ENCODE data around the gene SWSAP1. TPM values are rescaled to one million over a fixed set of nuclear protein-coding genes. Genes with fewer than 3 reads are reported as not detected.

Gene SWSAP1
- total and polyA plus RNA-seq, 9 donors, result 1.3 to 1.9 (median 1.6) TPM

DNA sequence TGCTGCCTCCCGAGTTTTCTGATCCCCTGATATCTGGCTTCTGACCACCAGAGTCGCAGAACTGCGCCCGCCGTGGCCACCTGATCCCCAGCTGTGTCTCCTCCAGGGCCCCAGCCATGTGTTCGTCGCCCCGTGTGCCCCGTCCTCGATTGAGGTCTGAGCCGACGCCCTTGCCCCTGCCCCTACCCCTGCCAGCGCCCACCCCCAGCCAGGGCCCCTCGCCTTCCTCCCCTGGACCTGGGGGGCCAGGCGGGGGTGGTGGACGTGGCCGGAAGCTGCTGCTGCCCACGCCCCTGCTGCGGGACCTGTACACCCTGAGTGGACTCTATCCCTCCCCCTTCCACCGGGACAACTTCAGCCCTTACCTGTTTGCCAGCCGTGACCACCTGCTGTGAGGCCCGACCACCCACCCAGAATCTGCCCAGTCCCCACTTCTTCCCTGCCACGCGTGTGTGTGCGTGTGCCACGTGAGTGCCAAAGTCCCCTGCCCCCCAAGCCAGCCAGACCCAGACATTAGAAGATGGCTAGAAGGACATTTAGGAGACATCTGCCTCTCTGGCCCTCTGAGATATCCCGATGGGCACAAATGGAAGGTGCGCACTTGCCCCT is 10.1 kb upstream of the SWSAP1 start:
- whole genome bisulfite sequencing (ENCODE audit: insufficient coverage), result 79% methylated on average over 25 of the region's 28 CpGs
- no peak for DNase-seq
- Histone ChIP-seq H3K27me3 (ENCODE audit: control insufficient read depth, insufficient read depth, low read length) (peaks cover 12% of the 10 kb centered on the region), H3K4me3 (ENCODE audit: low read length) (no peak overlapping the region), H3K4me1 (ENCODE audit: control insufficient read depth, insufficient read depth, low read length) (peaks cover 6% of the 10 kb centered on the region), H3K27ac (ENCODE audit: low read length) (no peak overlapping the region), H3K36me3 (ENCODE audit: control insufficient read depth, insufficient read depth, low read length) (peaks cover 28% of the 10 kb centered on the region), H3K9me3 (replicated peaks; ENCODE audit: control insufficient read depth, low read depth, low read length) (no peaks in the 10 kb centered on the region)

DNA sequence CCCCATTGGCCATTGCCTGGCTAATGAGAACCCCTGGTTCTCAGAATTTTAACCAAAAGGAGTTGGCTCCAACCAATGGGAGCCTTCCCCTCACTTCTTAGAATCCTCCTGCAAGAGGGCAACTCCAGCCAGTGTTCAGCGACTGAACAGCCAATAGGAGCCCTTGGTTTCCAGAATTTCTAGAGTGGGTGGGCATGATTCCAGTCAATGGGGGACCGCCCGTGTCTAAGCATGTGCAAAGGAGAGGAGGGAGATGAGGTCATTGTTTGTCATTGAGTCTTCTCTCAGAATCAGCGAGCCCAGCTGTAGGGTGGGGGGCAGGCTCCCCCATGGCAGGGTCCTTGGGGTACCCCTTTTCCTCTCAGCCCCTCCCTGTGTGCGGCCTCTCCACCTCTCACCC is 9.5 kb upstream of the SWSAP1 start:
- Histone ChIP-seq H3K27ac (ENCODE audit: low read length) (no peak overlapping the region), H3K36me3 (ENCODE audit: control insufficient read depth, insufficient read depth, low read length) (peaks cover 26% of the 10 kb centered on the region), H3K4me3 (ENCODE audit: low read length) (no peak overlapping the region), H3K9me3 (replicated peaks; ENCODE audit: control insufficient read depth, low read depth, low read length) (no peaks in the 10 kb centered on the region), H3K27me3 (ENCODE audit: control insufficient read depth, insufficient read depth, low read length) (peaks cover 12% of the 10 kb centered on the region), H3K4me1 (ENCODE audit: control insufficient read depth, insufficient read depth, low read length) (peaks cover 6% of the 10 kb centered on the region)
- WGBS (ENCODE audit: insufficient coverage), result 30% methylated on average over 2 of the region's 5 CpGs
- no peak for DNase-seq

DNA sequence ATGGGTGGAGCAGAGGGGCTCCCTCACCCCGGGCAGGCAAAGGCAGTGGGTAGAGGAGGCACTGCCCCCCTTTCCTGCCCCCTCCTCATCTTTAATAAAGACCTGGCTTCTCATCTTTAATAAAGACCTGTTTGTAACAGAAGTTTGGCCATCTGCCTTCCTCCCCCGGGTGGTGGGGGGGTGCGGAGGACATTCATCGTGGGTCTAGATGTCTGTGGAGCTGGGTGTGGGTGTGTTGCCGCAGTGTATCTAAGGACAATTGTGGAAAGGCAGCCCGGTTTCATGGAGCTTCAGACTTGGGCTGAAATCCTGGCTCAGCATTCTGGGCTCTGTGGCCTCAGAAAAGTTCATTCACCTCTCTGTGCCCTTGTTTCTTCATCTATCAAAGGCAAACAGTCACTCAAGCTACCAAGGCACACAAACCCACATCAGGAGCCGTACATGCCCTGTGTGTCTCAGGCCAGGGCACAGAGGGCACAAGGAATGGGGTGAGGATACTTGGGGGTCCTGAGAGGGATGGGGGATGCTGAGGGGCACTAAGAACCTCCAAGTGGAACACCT is 8.8 kb upstream of the SWSAP1 start:
- no peak for DNase-seq
- Histone ChIP-seq H3K36me3 (ENCODE audit: control insufficient read depth, insufficient read depth, low read length) (peaks cover 26% of the 10 kb centered on the region), H3K9me3 (replicated peaks; ENCODE audit: control insufficient read depth, low read depth, low read length) (no peaks in the 10 kb centered on the region), H3K27me3 (ENCODE audit: control insufficient read depth, insufficient read depth, low read length) (peaks cover 12% of the 10 kb centered on the region), H3K4me1 (ENCODE audit: control insufficient read depth, insufficient read depth, low read length) (peaks cover 6% of the 10 kb centered on the region), H3K4me3 (ENCODE audit: low read length) (no peak overlapping the region), H3K27ac (ENCODE audit: low read length) (no peak overlapping the region)
- WGBS (ENCODE audit: insufficient coverage), result 30% methylated on average over 2 of the region's 7 CpGs

DNA sequence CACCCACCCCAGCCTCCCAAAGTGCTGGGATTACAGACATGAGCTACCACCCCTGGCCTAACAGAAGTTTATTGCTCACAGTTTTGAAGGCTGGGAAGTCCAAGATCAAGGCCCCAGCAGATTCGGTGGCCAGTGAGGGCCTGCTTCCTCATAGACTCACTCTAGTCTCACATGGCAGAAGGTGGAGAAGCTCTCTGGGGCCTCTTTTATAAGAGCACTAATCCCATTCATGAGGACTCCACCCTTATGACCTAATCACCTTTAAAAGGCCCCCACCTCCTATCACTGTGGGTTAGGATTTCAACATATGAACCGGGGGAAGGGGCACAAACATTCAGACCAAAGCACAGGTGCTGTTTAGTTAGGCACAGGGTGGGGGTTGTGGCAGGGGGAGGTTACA is 6.9 kb upstream of the SWSAP1 start:
- Histone ChIP-seq H3K9me3 (replicated peaks; ENCODE audit: control insufficient read depth, low read depth, low read length) (no peaks in the 10 kb centered on the region), H3K36me3 (ENCODE audit: control insufficient read depth, insufficient read depth, low read length) (peaks cover 16% of the 10 kb centered on the region), H3K27me3 (ENCODE audit: control insufficient read depth, insufficient read depth, low read length) (no peaks in the 10 kb centered on the region), H3K27ac (ENCODE audit: low read length) (no peak overlapping the region), H3K4me1 (ENCODE audit: control insufficient read depth, insufficient read depth, low read length) (no peaks in the 10 kb centered on the region), H3K4me3 (ENCODE audit: low read length) (no peak overlapping the region)
- WGBS (ENCODE audit: insufficient coverage), result no CpG with 5 or more reads among the region's 2 CpGs
- DNase-seq, result no peak

DNA sequence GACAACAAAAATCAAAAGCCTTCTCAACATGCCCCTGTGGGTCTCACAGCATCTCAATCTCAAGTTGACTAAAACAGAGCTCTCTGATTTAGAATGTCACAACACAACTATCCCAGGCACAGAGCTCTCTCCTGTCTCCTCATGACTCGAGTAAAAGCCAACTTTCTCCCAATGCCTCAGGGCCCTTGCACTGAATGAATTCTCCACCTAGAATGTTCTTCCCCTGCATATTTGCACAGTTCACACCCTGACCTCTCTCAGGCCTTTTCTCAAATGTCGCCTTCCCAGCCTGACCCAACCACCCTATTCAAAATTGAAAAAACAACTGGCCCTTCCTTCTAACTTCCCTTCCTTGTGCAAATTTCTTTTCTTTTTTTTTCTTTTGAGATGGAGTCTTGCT is 3.7 kb upstream of the SWSAP1 start:
- H3K36me3 ChIP-seq (ENCODE audit: control insufficient read depth, insufficient read depth, low read length), result peaks cover 5% of the 10 kb centered on the region
- 83% methylated on average over 2 of the region's 2 CpGs for WGBS (ENCODE audit: insufficient coverage)
- H3K4me3 ChIP-seq (ENCODE audit: low read length), result no peak overlapping the region
- peaks cover 13% of the 10 kb centered on the region for H3K4me1 ChIP-seq (ENCODE audit: control insufficient read depth, insufficient read depth, low read length)
- H3K27me3 ChIP-seq (ENCODE audit: control insufficient read depth, insufficient read depth, low read length), result no peaks in the 10 kb centered on the region
- no peak for DNase-seq
- H3K27ac ChIP-seq (ENCODE audit: low read length), result no peak overlapping the region
- no peaks in the 10 kb centered on the region for H3K9me3 ChIP-seq (replicated peaks; ENCODE audit: control insufficient read depth, low read depth, low read length)

DNA sequence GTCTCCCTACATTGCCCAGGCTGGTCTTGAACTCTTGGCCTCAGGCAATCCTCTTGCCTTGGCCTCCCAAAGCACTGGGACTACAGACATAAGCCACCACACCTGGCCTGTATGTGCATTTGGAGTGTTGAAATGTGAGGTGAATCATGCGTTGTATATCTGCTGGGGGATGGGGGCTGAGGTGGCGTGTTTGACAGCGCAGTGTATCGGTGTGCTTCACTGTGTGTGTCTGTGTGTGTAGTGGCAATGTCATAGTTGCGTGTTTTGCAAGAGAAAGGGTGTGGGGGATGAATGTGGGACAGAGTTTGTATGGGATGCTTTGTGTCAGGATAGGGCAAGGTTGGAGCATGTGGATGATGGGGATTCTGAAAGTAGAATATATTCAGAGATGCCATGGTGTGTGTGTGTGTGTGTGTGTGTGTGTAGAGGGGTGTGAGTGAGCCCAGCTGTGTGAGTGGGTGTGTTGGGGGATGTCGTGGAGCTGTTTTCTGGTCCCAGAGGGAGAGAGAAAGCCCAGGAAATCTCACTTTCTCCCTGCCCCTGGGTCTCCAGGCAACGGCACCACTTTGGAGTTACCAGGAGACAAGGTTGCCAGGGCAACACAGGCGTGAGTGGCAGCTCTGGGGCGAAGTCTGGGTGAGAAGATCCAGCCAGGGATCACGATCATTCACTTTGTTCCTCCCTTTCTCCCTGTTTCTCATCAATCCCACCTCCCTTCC is 1.1 kb upstream of the SWSAP1 start:
- Histone ChIP-seq H3K4me3 (ENCODE audit: low read length) (no peak overlapping the region), H3K27ac (ENCODE audit: low read length) (no peak overlapping the region), H3K27me3 (ENCODE audit: control insufficient read depth, insufficient read depth, low read length) (no peaks in the 10 kb centered on the region), H3K9me3 (replicated peaks; ENCODE audit: control insufficient read depth, low read depth, low read length) (no peaks in the 10 kb centered on the region), H3K36me3 (ENCODE audit: control insufficient read depth, insufficient read depth, low read length) (peaks cover 6% of the 10 kb centered on the region), H3K4me1 (ENCODE audit: control insufficient read depth, insufficient read depth, low read length) (peaks cover 18% of the 10 kb centered on the region)
- WGBS (ENCODE audit: insufficient coverage), result 45% methylated on average over 10 of the region's 10 CpGs
- no peak for DNase-seq

DNA sequence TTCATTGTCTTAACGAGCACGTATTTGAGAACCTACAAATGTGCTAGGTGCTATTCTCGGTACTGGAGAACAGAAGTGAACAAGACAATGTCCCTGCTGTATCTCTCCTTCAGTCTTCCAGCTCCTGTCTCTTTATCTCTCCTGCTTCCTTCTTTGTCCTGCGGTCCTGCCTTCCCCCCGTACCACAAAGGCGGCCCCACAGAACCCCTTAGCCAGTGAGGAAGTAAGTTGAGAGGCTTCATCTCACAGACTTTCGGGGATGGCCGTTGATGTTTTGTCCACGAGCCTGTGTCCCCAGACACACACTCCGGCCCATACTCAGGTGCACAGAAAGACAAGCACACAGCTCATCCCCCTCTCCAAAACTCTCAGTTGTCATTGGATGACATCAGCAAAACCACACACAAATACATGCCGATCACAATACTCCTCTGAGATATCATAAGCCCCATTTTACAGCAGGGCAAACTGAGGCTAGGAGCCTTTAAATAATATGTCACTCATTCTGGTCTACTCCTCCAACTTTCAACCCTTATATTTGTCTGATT is 507 bp upstream of the SWSAP1 start:
- WGBS (ENCODE audit: insufficient coverage), result 37% methylated on average over 5 of the region's 11 CpGs
- Histone ChIP-seq H3K36me3 (ENCODE audit: control insufficient read depth, insufficient read depth, low read length) (peaks cover 6% of the 10 kb centered on the region), H3K27ac (ENCODE audit: low read length) (peak overlapping the region; percentile 100), H3K9me3 (replicated peaks; ENCODE audit: control insufficient read depth, low read depth, low read length) (no peaks in the 10 kb centered on the region), H3K27me3 (ENCODE audit: control insufficient read depth, insufficient read depth, low read length) (no peaks in the 10 kb centered on the region), H3K4me3 (ENCODE audit: low read length) (peak overlapping the region; percentile 86), H3K4me1 (ENCODE audit: control insufficient read depth, insufficient read depth, low read length) (peaks cover 18% of the 10 kb centered on the region)
- no peak for DNase-seq

DNA sequence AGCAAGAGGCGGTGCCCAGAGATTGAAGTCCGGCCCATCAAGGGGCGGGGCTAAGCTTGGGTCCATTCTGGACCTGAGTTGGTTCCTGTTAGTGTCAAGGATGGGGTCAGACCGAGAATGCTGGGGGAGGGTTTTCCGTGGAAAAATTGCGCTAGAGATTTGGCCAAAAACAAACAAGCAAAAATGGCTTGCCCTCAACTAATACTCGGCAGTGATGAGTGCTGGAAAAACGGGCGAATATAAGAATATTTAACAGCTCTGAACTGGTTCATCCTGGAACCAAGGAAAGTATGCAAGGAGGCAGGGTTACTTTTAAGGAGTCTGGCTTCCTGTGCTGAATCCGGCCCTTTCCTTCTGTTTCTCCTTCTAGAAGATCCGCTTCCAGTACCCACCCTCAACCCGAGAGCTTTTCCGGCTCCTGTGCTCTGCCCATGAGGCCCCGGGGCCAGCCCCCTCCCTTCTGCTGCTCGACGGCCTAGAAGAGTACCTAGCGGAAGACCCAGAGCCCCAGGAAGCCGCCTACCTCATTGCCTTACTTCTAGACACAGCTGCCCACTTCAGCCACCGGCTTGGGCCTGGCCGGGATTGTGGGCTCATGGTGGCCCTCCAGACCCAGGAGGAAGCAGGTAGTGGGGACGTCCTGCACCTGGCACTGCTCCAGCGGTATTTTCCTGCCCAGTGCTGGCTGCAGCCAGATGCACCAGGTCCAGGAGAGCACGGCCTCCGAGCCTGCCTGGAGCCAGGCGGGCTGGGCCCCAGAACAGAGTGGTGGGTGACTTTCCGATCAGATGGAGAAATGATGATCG is 880 bp downstream of the SWSAP1 start:
- Histone ChIP-seq H3K4me3 (ENCODE audit: low read length) (peak overlapping the region; percentile 86), H3K27ac (ENCODE audit: low read length) (peak overlapping the region; percentile 94), H3K27me3 (ENCODE audit: control insufficient read depth, insufficient read depth, low read length) (no peaks in the 10 kb centered on the region), H3K36me3 (ENCODE audit: control insufficient read depth, insufficient read depth, low read length) (peaks cover 6% of the 10 kb centered on the region), H3K9me3 (replicated peaks; ENCODE audit: control insufficient read depth, low read depth, low read length) (no peaks in the 10 kb centered on the region), H3K4me1 (ENCODE audit: control insufficient read depth, insufficient read depth, low read length) (peaks cover 19% of the 10 kb centered on the region)
- no peak for DNase-seq
- 18% methylated on average over 20 of the region's 27 CpGs for WGBS (ENCODE audit: insufficient coverage)

DNA sequence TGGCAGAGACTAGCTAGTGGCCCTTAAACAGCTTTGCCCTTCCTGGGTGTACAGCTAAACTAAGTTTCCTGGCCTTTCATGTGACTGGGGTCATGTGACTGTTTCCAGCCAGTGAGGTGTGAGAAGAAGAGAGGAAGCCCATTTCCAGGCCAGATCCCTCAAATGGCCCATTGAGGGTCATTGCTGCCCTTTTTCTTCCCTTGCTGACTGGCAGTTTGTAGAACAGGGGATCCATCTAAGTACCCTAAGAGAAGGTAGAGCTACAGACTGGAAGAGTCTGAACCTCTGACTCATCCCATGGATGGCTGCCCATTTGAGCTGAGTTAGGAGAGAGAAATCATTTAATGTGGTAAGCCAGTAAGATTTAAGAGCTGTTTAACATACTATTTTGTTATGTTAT is 2.8 kb downstream of the SWSAP1 start:
- Histone ChIP-seq H3K4me1 (ENCODE audit: control insufficient read depth, insufficient read depth, low read length) (peaks cover 32% of the 10 kb centered on the region), H3K27ac (ENCODE audit: low read length) (peak overlapping the region; percentile 13)
- peak; percentile 56 for DNase-seq

DNA sequence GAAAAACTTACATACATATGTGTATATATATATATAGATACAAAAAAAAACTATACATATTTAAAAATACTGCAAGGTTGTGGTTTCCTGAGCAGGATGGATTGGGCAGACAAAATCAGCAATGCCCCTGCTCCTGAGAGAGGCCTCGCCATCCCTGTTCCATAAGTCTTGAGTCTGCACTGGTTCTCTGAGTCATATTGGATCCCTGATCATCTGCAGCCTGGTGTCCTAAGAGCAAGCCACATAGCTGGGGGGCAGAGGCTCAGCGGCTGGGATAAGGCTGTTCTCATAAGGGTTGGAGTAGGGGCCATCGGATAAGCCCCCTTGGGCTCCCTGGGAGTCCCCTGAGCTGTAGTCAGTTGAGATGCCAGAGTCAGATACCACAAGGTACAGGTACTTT is 3.3 kb downstream of the SWSAP1 start:
- 97% methylated on average over 2 of the region's 3 CpGs for WGBS (ENCODE audit: insufficient coverage)
- no peak for DNase-seq
- Histone ChIP-seq H3K36me3 (ENCODE audit: control insufficient read depth, insufficient read depth, low read length) (peaks cover 6% of the 10 kb centered on the region), H3K27me3 (ENCODE audit: control insufficient read depth, insufficient read depth, low read length) (peaks cover 15% of the 10 kb centered on the region), H3K4me3 (ENCODE audit: low read length) (no peak overlapping the region), H3K9me3 (replicated peaks; ENCODE audit: control insufficient read depth, low read depth, low read length) (no peaks in the 10 kb centered on the region), H3K4me1 (ENCODE audit: control insufficient read depth, insufficient read depth, low read length) (peaks cover 34% of the 10 kb centered on the region), H3K27ac (ENCODE audit: low read length) (no peak overlapping the region)

More for the DNA sequence above, 2.8 kb downstream of the SWSAP1 start:
- H3K27me3 ChIP-seq (ENCODE audit: control insufficient read depth, insufficient read depth, low read length), result peaks cover 10% of the 10 kb centered on the region
- H3K36me3 ChIP-seq (ENCODE audit: control insufficient read depth, insufficient read depth, low read length), result peaks cover 6% of the 10 kb centered on the region
- H3K4me3 ChIP-seq (ENCODE audit: low read length), result no peak overlapping the region
- no peaks in the 10 kb centered on the region for H3K9me3 ChIP-seq (replicated peaks; ENCODE audit: control insufficient read depth, low read depth, low read length)
